ENCODE results near the gene MEIKIN.

Gene MEIKIN

GRCh38 chr5:131766689-131767088, 178.8 kb downstream of the MEIKIN start:
- DNase-seq: no peak

GRCh38 chr5:131765261-131765660, 180.2 kb downstream of the MEIKIN start:
- no peak for DNase-seq

- DNase-seq: no peak
Measured at GRCh38 chr5:131763968-131764367, 181.5 kb downstream of the MEIKIN start.

GRCh38 chr5:131760793-131761192, 184.7 kb downstream of the MEIKIN start:
- DNase-seq: no peak

GRCh38 chr5:131759704-131760103, 185.8 kb downstream of the MEIKIN start:
- no peak for DNase-seq

- DNase-seq: no peak
Measured at GRCh38 chr5:131758520-131758900, 187.0 kb downstream of the MEIKIN start.

- DNase-seq: no peak
Measured at GRCh38 chr5:131757830-131758519, 187.5 kb downstream of the MEIKIN start.

All from eye (tissue), 1 donor.